Liver (tissue), 9 donors: ENCODE data around the gene H2BK1. TPM values are rescaled to one million over a fixed set of nuclear protein-coding genes. Genes with fewer than 3 reads are reported as not detected.

ENCODE experiments used
- DNase-seq: peaks from one replicate; pipeline ENCODE4 v3.0.0-alpha.2; 2017; ENCODE audit warnings: low spot score
- H3K27ac ChIP-seq, 2 donors: one replicate each; pipeline ENCODE4 v1.7.0; 2013; ENCODE audit warnings: inconsistent platforms in 2 of 2, low read length in 2 of 2, control low read depth in 1 of 2, low read depth in 1 of 2, mild to moderate bottlenecking in 1 of 2
- H3K27me3 ChIP-seq, 4 donors: one replicate each; pipeline versions ENCODE4 v1.6.1 to v1.7.0; 2013; ENCODE audit warnings: low read length in 3 of 4, inconsistent platforms in 1 of 4, mild to moderate bottlenecking in 1 of 4, moderate library complexity in 1 of 4; ENCODE audit not compliant: control insufficient read depth in 4 of 4, insufficient read depth in 4 of 4
- H3K36me3 ChIP-seq, 4 donors: one replicate each; pipeline versions ENCODE4 v1.6.1 to v1.7.0; 2013; ENCODE audit warnings: low read length in 3 of 4, mild to moderate bottlenecking in 3 of 4, low read depth in 1 of 4, moderate library complexity in 1 of 4; ENCODE audit not compliant: control insufficient read depth in 4 of 4, insufficient read depth in 3 of 4
- H3K4me1 ChIP-seq, 4 donors: one replicate each; pipeline versions ENCODE4 v1.6.1 to v1.7.0; 2013; ENCODE audit warnings: low read length in 3 of 4, mild to moderate bottlenecking in 3 of 4, moderate library complexity in 1 of 4; ENCODE audit not compliant: control insufficient read depth in 4 of 4, insufficient read depth in 4 of 4
- H3K4me3 ChIP-seq, 3 donors: one replicate each; pipeline versions ENCODE4 v1.6.1 to v1.7.0; 2013; ENCODE audit warnings: low read length in 3 of 3, control low read depth in 1 of 3, low read depth in 1 of 3, mild to moderate bottlenecking in 1 of 3
- H3K9ac ChIP-seq, 2 donors: one replicate each; pipeline ENCODE4 v1.7.0; 2013; ENCODE audit warnings: low read length in 2 of 2, mild to moderate bottlenecking in 2 of 2, moderate library complexity in 2 of 2, control low read depth in 1 of 2, low read depth in 1 of 2
- H3K9me3 ChIP-seq, 4 donors: one replicate each; pipeline versions ENCODE4 v1.6.1 to v1.7.0; 2013; ENCODE audit warnings: low read length in 3 of 4; ENCODE audit not compliant: control insufficient read depth in 4 of 4
- EGR1 ChIP-seq, 2 donors: IDR thresholded peaks; 2 replicates each; pipeline ENCODE4 v1.6.1; 2016 to 2018; ENCODE audit warnings: antibody characterized with exemption in 2 of 2, low read depth in 2 of 2
- FOXA1 ChIP-seq: IDR thresholded peaks from 2 replicates; pipeline ENCODE4 v1.6.1; 2016; ENCODE audit warnings: antibody characterized with exemption
- FOXA2 ChIP-seq: IDR thresholded peaks from 2 replicates; pipeline ENCODE4 v1.6.1; 2016; ENCODE audit warnings: antibody characterized with exemption
- GABPA ChIP-seq, 2 donors: IDR thresholded peaks in 1 of 2; conservative IDR thresholded peaks in 1 of 2; 2 replicates each; pipeline ENCODE4 v1.6.1; 2016; ENCODE audit warnings: antibody characterized with exemption in 2 of 2, mild to moderate bottlenecking in 1 of 2, moderate library complexity in 1 of 2
- HNF4A ChIP-seq, 2 donors: conservative IDR thresholded peaks; 2 replicates each; pipeline ENCODE4 v1.6.1; 2016; ENCODE audit warnings: antibody characterized with exemption in 2 of 2, mild to moderate bottlenecking in 2 of 2
- HNF4G ChIP-seq: IDR thresholded peaks from 2 replicates; pipeline ENCODE4 v1.6.1; 2016; ENCODE audit warnings: antibody characterized with exemption
- JUND ChIP-seq, 2 donors: IDR thresholded peaks; 2 replicates each; pipeline ENCODE4 v1.6.1; 2016; ENCODE audit warnings: antibody characterized with exemption in 2 of 2
- NR2F2 ChIP-seq: IDR thresholded peaks from 2 replicates; pipeline ENCODE4 v1.6.1; 2016; ENCODE audit warnings: antibody characterized with exemption
- RAD21 ChIP-seq, 2 donors: IDR thresholded peaks; 2 replicates each; pipeline ENCODE4 v1.6.1; 2016; ENCODE audit warnings: antibody characterized with exemption in 2 of 2, mild to moderate bottlenecking in 2 of 2
- RXRA ChIP-seq, 2 donors: IDR thresholded peaks; 2 replicates each; pipeline ENCODE4 v1.6.1; 2017 to 2018; ENCODE audit warnings: antibody characterized with exemption in 2 of 2, mild to moderate bottlenecking in 1 of 2
- SP1 ChIP-seq: IDR thresholded peaks from 2 replicates; pipeline ENCODE4 v1.6.1; 2018; ENCODE audit warnings: antibody characterized with exemption, mild to moderate bottlenecking
- TAF1 ChIP-seq: conservative IDR thresholded peaks from 2 replicates; pipeline ENCODE4 v1.6.1; 2016; ENCODE audit warnings: antibody characterized with exemption, mild to moderate bottlenecking
- WGBS: extraction: QIAGEN DNeasy Blood & Tissue Kit; methylation state at CpG from one replicate; pipeline ENCODE4 v1.1.7; 2013; 5-methylcytosine and 5-hydroxymethylcytosine counted together
- polyA plus RNA-seq, 2 donors: library from polyadenylated mRNA; stranded (reverse) in 1 of 2; unstranded in 1 of 2; fragments of 200-250 nt in 1 of 2; fragments of >200 nt in 1 of 2; fragmentation: Nextera tagmentation in 1 of 2; extraction: Ambion mirVana in 1 of 2; gene quantifications; one replicate each; pipeline versions ENCODE4 v1.2.1 to v1.2.3, GENCODE V29; 2013 to 2015
- total RNA-seq, 2 donors: library from RNA; depleted of rRNA; stranded (reverse); fragments of >200 nt; gene quantifications; one replicate each; pipeline ENCODE4 v1.2.3, GENCODE V29; 2014
- TF ChIP-seq, protein P1 (sequence below): IDR thresholded peaks from 2 replicates; pipeline ENCODE4 v1.6.1; 2016; ENCODE audit warnings: antibody characterized with exemption
- TF ChIP-seq, protein P2 (sequence below): IDR thresholded peaks from 2 replicates; pipeline ENCODE4 v1.6.1; 2016; ENCODE audit warnings: antibody characterized with exemption
- TF ChIP-seq, protein P3 (sequence below): IDR thresholded peaks from 2 replicates; pipeline ENCODE4 v1.6.1; 2016; ENCODE audit warnings: antibody characterized with exemption
- TF ChIP-seq, protein P4 (sequence below): IDR thresholded peaks from 2 replicates; pipeline ENCODE4 v1.6.1; 2016; ENCODE audit warnings: antibody characterized with exemption, mild to moderate bottlenecking
- TF ChIP-seq, protein P5 (sequence below): fragments of 150-350 bp; IDR thresholded peaks from 2 replicates; pipeline ENCODE4 v1.5.1; 2017; ENCODE audit warnings: improper control_type of control experiment, low read depth, low read length; ENCODE audit not compliant: missing input control
- donor health status: healthy.
- donor health status: healthy.
- donor health status: healthy.
- donor health status: healthy.
- donor health status: healthy.

H2BK1 gene
- total and polyA plus RNA-seq, 4 donors: not detected

DNA sequence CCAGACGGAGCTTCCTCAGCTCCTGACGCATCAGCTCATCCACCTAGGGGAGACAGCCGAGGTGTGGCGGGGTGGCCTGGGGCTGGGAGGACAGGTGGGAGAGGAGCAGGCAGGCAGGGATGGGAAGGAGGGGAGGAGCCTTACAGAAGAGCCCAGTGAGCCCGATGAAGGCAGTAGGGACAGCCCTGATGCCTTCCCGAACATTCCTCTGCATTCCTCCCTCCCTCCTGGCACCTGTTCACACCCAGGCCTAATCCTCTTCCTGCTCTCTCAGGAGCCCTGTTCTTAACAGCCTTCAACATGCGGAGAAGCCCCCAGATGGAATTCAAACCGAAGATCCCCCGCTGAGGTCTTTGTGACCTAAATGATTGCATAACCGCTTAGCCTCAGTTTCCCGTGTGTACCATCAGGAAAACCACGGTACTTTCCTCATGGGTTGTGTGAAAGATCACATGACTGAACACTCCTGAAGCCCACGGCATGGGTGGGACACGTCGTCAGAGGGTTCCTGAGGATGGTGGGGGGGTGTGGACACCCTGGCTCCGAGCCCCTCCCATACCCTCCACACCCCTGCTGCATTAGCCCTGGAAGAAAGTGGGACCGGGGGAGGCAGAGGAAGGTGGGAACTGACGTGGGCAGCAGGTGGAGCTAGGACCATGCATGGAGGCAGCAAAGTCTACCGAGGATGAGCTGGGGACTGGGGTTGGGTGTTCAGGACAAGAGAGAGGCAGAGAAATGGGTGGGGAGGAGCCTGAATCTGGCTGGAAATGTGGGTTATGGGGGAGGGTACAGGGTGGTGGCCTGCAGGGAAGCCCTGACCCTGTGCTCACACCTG lies 14.5 kb downstream of the H2BK1 start:
- WGBS: 48% methylated on average over 19 of the region's 19 CpGs
- DNase-seq: no peak
- no peaks in the 10 kb centered on the region for H3K9me3 ChIP-seq
- no peak for TF ChIP-seq HNF4A (conservative IDR thresholded peaks at IDR 0.05)
- H3K9ac ChIP-seq: no peak overlapping the region
- no peak overlapping the region for H3K4me3 ChIP-seq
- H3K27ac ChIP-seq: no peak overlapping the region
- no peaks in the 10 kb centered on the region for H3K4me1 ChIP-seq
- no peaks in the 10 kb centered on the region for H3K36me3 ChIP-seq
- H3K27me3 ChIP-seq: peaks cover 0 to 9% (median under 1%) of the 10 kb centered on the region in 4 donors

DNA sequence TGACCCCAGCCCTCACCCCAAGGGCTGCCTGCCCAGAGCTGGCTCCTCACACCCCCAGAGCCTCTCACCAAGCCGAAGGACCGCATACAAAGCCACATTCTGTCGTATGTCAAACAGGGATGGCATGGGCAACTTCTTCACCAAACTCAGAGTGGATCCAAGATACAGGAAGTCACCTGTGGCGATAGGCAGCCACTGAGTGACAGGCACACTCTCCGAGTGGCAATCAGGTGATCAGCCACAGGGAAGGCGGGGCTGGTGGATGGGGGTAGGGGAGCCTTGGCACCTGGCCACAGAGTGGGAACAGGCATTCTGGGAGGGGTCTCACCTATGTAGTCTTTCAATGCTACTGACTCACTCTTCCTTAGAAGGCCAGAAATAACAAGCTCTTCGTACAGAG lies 16.1 kb downstream of the H2BK1 start:
- WGBS: 73% methylated on average over 7 of the region's 7 CpGs
- peaks cover 0 to 9% (median under 1%) of the 10 kb centered on the region in 4 donors for H3K27me3 ChIP-seq

DNA sequence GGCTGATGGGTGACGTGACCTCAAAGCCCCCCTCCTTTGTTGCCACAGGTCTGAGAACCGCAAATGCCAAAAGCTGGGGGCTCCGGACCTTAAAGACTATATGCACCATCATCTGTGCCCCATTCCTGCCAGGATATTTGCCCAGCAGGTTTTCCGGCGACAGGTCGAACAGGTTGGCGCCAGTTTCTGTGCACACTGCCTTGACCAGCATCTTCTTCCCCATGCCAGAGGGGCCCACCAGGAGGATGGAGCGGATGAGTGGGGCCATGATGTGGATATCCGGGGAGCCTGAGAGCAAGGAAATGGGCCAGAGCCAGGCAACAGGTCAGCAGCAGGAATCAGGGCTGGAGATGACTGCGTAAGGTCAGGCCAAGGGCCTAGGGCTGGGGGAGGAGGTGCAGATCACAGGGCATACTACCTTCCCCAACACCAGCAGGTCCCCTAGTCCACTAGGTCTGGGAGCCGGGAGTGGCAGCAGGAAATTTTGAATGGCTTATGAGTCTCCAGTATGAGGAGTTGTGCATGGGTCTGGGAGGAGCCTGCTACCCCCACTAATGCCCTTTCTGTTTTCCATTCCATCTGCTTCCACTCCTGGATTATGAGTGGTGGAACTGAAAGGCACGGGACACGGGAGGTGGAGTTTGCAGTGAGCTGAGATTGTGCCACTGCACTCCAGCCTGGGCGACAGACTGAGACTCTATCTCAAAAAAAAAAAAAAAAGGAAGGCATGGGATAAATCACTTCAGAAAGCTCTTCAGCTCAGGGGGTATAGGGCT lies 16.9 kb downstream of the H2BK1 start:
- Histone ChIP-seq H3K27ac (no peak overlapping the region), H3K36me3 (no peaks in the 10 kb centered on the region), H3K9me3 (no peaks in the 10 kb centered on the region), H3K9ac (no peak overlapping the region), H3K27me3 (peaks cover 0 to 9% (median under 1%) of the 10 kb centered on the region in 4 donors), H3K4me1 (no peaks in the 10 kb centered on the region), H3K4me3 (no peak overlapping the region)
- 93% methylated on average over 14 of the region's 14 CpGs for WGBS
- no peak for DNase-seq
- TF ChIP-seq FOXA1: no peak
- no peak for TF ChIP-seq HNF4G
- TF ChIP-seq, protein P1, sequence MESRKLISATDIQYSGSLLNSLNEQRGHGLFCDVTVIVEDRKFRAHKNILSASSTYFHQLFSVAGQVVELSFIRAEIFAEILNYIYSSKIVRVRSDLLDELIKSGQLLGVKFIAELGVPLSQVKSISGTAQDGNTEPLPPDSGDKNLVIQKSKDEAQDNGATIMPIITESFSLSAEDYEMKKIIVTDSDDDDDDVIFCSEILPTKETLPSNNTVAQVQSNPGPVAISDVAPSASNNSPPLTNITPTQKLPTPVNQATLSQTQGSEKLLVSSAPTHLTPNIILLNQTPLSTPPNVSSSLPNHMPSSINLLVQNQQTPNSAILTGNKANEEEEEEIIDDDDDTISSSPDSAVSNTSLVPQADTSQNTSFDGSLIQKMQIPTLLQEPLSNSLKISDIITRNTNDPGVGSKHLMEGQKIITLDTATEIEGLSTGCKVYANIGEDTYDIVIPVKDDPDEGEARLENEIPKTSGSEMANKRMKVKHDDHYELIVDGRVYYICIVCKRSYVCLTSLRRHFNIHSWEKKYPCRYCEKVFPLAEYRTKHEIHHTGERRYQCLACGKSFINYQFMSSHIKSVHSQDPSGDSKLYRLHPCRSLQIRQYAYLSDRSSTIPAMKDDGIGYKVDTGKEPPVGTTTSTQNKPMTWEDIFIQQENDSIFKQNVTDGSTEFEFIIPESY: no peak
- TF ChIP-seq SP1: no peak
- no peak for TF ChIP-seq EGR1 (IDR thresholded peaks at IDR 0.05; ENCODE audit: low read depth in 2 of 2)
- TF ChIP-seq, protein P2, sequence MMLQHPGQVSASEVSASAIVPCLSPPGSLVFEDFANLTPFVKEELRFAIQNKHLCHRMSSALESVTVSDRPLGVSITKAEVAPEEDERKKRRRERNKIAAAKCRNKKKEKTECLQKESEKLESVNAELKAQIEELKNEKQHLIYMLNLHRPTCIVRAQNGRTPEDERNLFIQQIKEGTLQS: no peak
- no peak for TF ChIP-seq NR2F2
- TF ChIP-seq, protein P3, sequence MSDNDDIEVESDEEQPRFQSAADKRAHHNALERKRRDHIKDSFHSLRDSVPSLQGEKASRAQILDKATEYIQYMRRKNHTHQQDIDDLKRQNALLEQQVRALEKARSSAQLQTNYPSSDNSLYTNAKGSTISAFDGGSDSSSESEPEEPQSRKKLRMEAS: no peak
- no peak for TF ChIP-seq HNF4A (conservative IDR thresholded peaks at IDR 0.05)
- no peak for TF ChIP-seq RAD21 (IDR thresholded peaks at IDR 0.05)
- no peak for TF ChIP-seq FOXA2
- TF ChIP-seq, protein P4, sequence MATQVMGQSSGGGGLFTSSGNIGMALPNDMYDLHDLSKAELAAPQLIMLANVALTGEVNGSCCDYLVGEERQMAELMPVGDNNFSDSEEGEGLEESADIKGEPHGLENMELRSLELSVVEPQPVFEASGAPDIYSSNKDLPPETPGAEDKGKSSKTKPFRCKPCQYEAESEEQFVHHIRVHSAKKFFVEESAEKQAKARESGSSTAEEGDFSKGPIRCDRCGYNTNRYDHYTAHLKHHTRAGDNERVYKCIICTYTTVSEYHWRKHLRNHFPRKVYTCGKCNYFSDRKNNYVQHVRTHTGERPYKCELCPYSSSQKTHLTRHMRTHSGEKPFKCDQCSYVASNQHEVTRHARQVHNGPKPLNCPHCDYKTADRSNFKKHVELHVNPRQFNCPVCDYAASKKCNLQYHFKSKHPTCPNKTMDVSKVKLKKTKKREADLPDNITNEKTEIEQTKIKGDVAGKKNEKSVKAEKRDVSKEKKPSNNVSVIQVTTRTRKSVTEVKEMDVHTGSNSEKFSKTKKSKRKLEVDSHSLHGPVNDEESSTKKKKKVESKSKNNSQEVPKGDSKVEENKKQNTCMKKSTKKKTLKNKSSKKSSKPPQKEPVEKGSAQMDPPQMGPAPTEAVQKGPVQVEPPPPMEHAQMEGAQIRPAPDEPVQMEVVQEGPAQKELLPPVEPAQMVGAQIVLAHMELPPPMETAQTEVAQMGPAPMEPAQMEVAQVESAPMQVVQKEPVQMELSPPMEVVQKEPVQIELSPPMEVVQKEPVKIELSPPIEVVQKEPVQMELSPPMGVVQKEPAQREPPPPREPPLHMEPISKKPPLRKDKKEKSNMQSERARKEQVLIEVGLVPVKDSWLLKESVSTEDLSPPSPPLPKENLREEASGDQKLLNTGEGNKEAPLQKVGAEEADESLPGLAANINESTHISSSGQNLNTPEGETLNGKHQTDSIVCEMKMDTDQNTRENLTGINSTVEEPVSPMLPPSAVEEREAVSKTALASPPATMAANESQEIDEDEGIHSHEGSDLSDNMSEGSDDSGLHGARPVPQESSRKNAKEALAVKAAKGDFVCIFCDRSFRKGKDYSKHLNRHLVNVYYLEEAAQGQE: no peak
- TF ChIP-seq TAF1: no peak
- no peak for TF ChIP-seq RXRA (IDR thresholded peaks at IDR 0.05)
- no peak for TF ChIP-seq GABPA (IDR thresholded peaks at IDR 0.05 in 1 of 2, conservative IDR thresholded peaks at IDR 0.05 in 1 of 2)
- TF ChIP-seq, protein P5, sequence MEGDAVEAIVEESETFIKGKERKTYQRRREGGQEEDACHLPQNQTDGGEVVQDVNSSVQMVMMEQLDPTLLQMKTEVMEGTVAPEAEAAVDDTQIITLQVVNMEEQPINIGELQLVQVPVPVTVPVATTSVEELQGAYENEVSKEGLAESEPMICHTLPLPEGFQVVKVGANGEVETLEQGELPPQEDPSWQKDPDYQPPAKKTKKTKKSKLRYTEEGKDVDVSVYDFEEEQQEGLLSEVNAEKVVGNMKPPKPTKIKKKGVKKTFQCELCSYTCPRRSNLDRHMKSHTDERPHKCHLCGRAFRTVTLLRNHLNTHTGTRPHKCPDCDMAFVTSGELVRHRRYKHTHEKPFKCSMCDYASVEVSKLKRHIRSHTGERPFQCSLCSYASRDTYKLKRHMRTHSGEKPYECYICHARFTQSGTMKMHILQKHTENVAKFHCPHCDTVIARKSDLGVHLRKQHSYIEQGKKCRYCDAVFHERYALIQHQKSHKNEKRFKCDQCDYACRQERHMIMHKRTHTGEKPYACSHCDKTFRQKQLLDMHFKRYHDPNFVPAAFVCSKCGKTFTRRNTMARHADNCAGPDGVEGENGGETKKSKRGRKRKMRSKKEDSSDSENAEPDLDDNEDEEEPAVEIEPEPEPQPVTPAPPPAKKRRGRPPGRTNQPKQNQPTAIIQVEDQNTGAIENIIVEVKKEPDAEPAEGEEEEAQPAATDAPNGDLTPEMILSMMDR: no peak
- no peak for TF ChIP-seq JUND (IDR thresholded peaks at IDR 0.05)

More for the DNA sequence above, 16.1 kb downstream of the H2BK1 start:
- no peak overlapping the region for H3K9ac ChIP-seq
- H3K4me3 ChIP-seq: no peak overlapping the region
- no peaks in the 10 kb centered on the region for H3K36me3 ChIP-seq
- H3K9me3 ChIP-seq: no peaks in the 10 kb centered on the region
- H3K27ac ChIP-seq: no peak overlapping the region
- no peaks in the 10 kb centered on the region for H3K4me1 ChIP-seq
- TF ChIP-seq HNF4A (conservative IDR thresholded peaks at IDR 0.05): no peak
- no peak for TF ChIP-seq EGR1 (IDR thresholded peaks at IDR 0.05; ENCODE audit: low read depth in 2 of 2)
- TF ChIP-seq HNF4G: no peak
- no peak for TF ChIP-seq RXRA (IDR thresholded peaks at IDR 0.05)
- TF ChIP-seq RAD21 (IDR thresholded peaks at IDR 0.05): no peak
- DNase-seq: no peak
